ENCODE measurements around the gene GRIK4. TPM values are rescaled to one million over a fixed set of nuclear protein-coding genes. Genes with fewer than 3 reads are reported as not detected.
A peak's percentile ranks its signal among the peaks of the same experiment; 100 is the strongest.

GRIK4 gene
- total and polyA plus RNA-seq, 2 donors (not counting 3 experiments of a cell fraction or from before 2014, with no cell fraction given): 0.81 to 1.6 TPM

DNA sequence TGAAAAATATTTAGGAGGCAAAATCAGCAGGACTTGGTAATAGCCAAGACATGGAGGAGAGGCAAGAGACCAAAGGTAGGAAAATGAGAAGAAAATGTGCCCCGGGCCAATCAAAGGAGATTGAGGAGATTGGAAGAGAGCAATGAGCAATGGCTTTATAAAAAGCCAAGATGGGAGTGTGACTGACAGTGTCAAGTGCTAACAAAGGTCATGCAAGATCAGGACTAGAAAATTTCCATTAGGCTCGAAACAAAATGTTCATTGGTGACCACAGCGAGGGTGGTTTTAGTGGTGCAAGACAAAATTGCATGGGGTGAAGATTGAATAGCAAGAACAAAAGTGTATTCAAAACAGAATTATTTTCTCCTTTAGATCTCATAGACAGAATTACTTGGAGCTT lies 467.2 kb downstream of the GRIK4 start:
- H3K36me3 ChIP-seq (ENCODE audit: control insufficient read depth in 2 of 2, extremely low read depth in 1 of 2, insufficient read depth in 2 of 2, low read length in 2 of 2): no peaks in the 10 kb centered on the region
- H3K4me1 ChIP-seq (ENCODE audit: control insufficient read depth, extremely low read depth, insufficient read depth, low read length): no peaks in the 10 kb centered on the region
- no peak overlapping the region for H3K4me3 ChIP-seq (replicated peaks in 1 of 3; ENCODE audit: insufficient read depth in 1 of 3, low read depth in 1 of 3, low read length in 3 of 3)
- dilution Hi-C loops (cut with MboI; ENCODE audit: extremely low pct_ligation_motif_present, low sequenced_read_pairs): no loop called here
- CTCF ChIA-PET: no interaction called here
- H3K9me1 ChIP-seq (replicated peaks; ENCODE audit: control insufficient read depth, extremely low read depth, insufficient read depth, low read length): no peaks in the 10 kb centered on the region
- intact Hi-C loops (cut with micrococcal nuclease): no loop called here
- TF ChIP-seq FOS (IDR thresholded peaks at IDR 0.05; ENCODE audit: borderline replicate concordance, insufficient read depth, low read length): no peak
- TF ChIP-seq, protein P1, sequence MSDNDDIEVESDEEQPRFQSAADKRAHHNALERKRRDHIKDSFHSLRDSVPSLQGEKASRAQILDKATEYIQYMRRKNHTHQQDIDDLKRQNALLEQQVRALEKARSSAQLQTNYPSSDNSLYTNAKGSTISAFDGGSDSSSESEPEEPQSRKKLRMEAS (IDR thresholded peaks at IDR 0.05; ENCODE audit: insufficient read depth, insufficient read length): no peak
- no peak for TF ChIP-seq GATA2 (IDR thresholded peaks at IDR 0.05; ENCODE audit: insufficient read depth, insufficient read length, low read depth, low read length)
- no peak for FAIRE-seq
- no TSS peak for BruUV-seq (replicated peaks)
- H3K79me2 ChIP-seq (ENCODE audit: control insufficient read depth, insufficient read depth, low read length): no peaks in the 10 kb centered on the region
- H2AFZ ChIP-seq (ENCODE audit: low read depth, low read length): no peak overlapping the region
- no peak overlapping the region for H3K27ac ChIP-seq (ENCODE audit: insufficient read depth, low read depth, low read length)
- DNase-seq (ENCODE audit: low read depth, low spot score): no peak
- no peaks in the 10 kb centered on the region for H3K9me3 ChIP-seq (replicated peaks; ENCODE audit: control insufficient read depth, insufficient read depth, low read length)
- H4K20me1 ChIP-seq (replicated peaks; ENCODE audit: control insufficient read depth, extremely low read depth, insufficient read depth, low read length): no peaks in the 10 kb centered on the region
- POLR2A ChIA-PET: no interaction called here
- H3K9ac ChIP-seq (replicated peaks; ENCODE audit: extremely low read depth, insufficient read depth, low read length): no peak overlapping the region
- peaks cover 0 to 3% of the 10 kb centered on the region in 2 experiments for H3K27me3 ChIP-seq (ENCODE audit: control insufficient read depth in 2 of 2, insufficient read depth in 2 of 2, low read length in 2 of 2)
- H3K4me2 ChIP-seq (ENCODE audit: insufficient read depth, low read length): no peak overlapping the region

GRCh38 chr11:120985718-120986569 lies 474.4 kb downstream of the GRIK4 start:
- Histone ChIP-seq H2AFZ (ENCODE audit: low read depth, low read length) (peak overlapping the region; percentile 47), H3K9me3 (replicated peaks; ENCODE audit: control insufficient read depth, insufficient read depth, low read length) (no peaks in the 10 kb centered on the region), H3K4me3 (replicated peaks in 1 of 3; ENCODE audit: insufficient read depth in 1 of 3, low read depth in 1 of 3, low read length in 3 of 3) (peak overlapping the region in 1 of 3 experiments; percentile 16), H3K36me3 (ENCODE audit: control insufficient read depth in 2 of 2, extremely low read depth in 1 of 2, insufficient read depth in 2 of 2, low read length in 2 of 2) (no peaks in the 10 kb centered on the region), H3K9ac (replicated peaks; ENCODE audit: extremely low read depth, insufficient read depth, low read length) (no peak overlapping the region), H4K20me1 (replicated peaks; ENCODE audit: control insufficient read depth, extremely low read depth, insufficient read depth, low read length) (no peaks in the 10 kb centered on the region), H3K4me1 (ENCODE audit: control insufficient read depth, extremely low read depth, insufficient read depth, low read length) (peaks cover 5% of the 10 kb centered on the region), H3K79me2 (ENCODE audit: control insufficient read depth, insufficient read depth, low read length) (no peaks in the 10 kb centered on the region), H3K27ac (ENCODE audit: insufficient read depth, low read depth, low read length) (no peak overlapping the region), H3K4me2 (ENCODE audit: insufficient read depth, low read length) (peak overlapping the region; percentile 50), H3K9me1 (replicated peaks; ENCODE audit: control insufficient read depth, extremely low read depth, insufficient read depth, low read length) (no peaks in the 10 kb centered on the region), H3K27me3 (ENCODE audit: control insufficient read depth in 2 of 2, insufficient read depth in 2 of 2, low read length in 2 of 2) (peaks cover 9 to 14% of the 10 kb centered on the region in 2 experiments)
- TF ChIP-seq CTCF (IDR thresholded peaks at IDR 0.05; ENCODE audit: extremely low read depth in 1 of 2, insufficient read depth in 1 of 2, low read depth in 1 of 2, low read length in 2 of 2): peak; percentile 16 to 46
- TF ChIP-seq MYC (IDR thresholded peaks at IDR 0.05; ENCODE audit: low read depth, low read length): no peak
- no peak for TF ChIP-seq FOS (IDR thresholded peaks at IDR 0.05; ENCODE audit: borderline replicate concordance, insufficient read depth, low read length)
- no peak for FAIRE-seq
- intact Hi-C loops (cut with micrococcal nuclease): no loop called here
- no TSS peak for BruUV-seq (replicated peaks)
- dilution Hi-C loops (cut with MboI; ENCODE audit: extremely low pct_ligation_motif_present, low sequenced_read_pairs): no loop called here
- CTCF ChIA-PET: interaction anchor here (0.6 to 1.1 kb wide), 4 partner anchors 10 to 209 kb away, joined by 3 to 7 read pairs (median 3); no protein-coding TSS in a partner anchor
- peak; percentile 38 for DNase-seq (ENCODE audit: low read depth, low spot score)
- POLR2A ChIA-PET: interaction anchor here (0.7 kb wide), 1 partner anchor 47 kb away, joined by 5 read pairs; no protein-coding TSS in a partner anchor
